MM.1S (cell line): ENCODE data around the gene SLAIN1.

Experiments
- CTCF ChIP-seq: fragments of 300-600 bp; sonication (generic); IDR thresholded peaks from 2 replicates; pipeline ENCODE4 v1.5.1; 2016; ENCODE audit warnings: antibody characterized with exemption, low read length, mixed read lengths
- EZH2phosphoT487 ChIP-seq: fragments of 300-600 bp; sonication (generic); IDR thresholded peaks from 2 replicates; pipeline ENCODE4 v1.6.1; 2018; ENCODE audit warnings: antibody characterized with exemption, low read length

GRCh38 chr13:77779552-77780272 lies 82.2 kb downstream of the SLAIN1 start:
- TF ChIP-seq EZH2phosphoT487 (no peak), CTCF (peak; percentile 60)
